PC-9 (cell line): ENCODE results near the gene HEBP2.

Experiments
- EZH2 ChIP-seq: fragments of 200-600 bp; sonication (generic); IDR thresholded peaks from 2 replicates; pipeline ENCODE4 v1.8.0; 2017; ENCODE audit warnings: antibody characterized with exemption, low read depth
- TF ChIP-seq, protein P1 (sequence below): fragments of 200-600 bp; sonication (generic); conservative IDR thresholded peaks from 2 replicates; pipeline ENCODE4 v1.6.1; 2017; ENCODE audit warnings: mixed run types, antibody characterized with exemption, mild to moderate bottlenecking, moderate library complexity

DNA sequence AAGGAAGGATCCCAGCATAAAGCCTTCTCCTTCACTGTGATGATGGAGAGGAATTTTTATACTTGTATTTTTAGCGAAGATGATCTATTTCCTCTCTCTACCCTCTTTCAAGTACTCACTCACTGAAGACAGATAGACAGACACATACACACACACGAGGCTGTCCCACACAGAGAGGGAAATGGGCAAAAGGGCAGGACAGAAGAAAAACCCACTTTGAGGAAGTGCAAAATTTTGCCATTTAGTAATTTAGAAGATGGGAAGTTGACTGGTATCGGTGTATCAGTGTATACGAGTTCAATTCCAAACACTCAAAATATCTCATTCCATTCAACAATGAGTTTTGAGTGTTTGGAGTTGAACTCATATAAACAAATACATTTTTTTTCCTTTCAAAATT is 30.9 kb downstream of the HEBP2 start:
- TF ChIP-seq, protein P1, sequence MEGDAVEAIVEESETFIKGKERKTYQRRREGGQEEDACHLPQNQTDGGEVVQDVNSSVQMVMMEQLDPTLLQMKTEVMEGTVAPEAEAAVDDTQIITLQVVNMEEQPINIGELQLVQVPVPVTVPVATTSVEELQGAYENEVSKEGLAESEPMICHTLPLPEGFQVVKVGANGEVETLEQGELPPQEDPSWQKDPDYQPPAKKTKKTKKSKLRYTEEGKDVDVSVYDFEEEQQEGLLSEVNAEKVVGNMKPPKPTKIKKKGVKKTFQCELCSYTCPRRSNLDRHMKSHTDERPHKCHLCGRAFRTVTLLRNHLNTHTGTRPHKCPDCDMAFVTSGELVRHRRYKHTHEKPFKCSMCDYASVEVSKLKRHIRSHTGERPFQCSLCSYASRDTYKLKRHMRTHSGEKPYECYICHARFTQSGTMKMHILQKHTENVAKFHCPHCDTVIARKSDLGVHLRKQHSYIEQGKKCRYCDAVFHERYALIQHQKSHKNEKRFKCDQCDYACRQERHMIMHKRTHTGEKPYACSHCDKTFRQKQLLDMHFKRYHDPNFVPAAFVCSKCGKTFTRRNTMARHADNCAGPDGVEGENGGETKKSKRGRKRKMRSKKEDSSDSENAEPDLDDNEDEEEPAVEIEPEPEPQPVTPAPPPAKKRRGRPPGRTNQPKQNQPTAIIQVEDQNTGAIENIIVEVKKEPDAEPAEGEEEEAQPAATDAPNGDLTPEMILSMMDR: no peak
- no peak for TF ChIP-seq EZH2
